CD4-positive, CD25-positive, alpha-beta regulatory T cell (primary cell): ENCODE measurements around the gene IMP3. TPM values are rescaled to one million over a fixed set of nuclear protein-coding genes. Genes with fewer than 3 reads are reported as not detected.

ENCODE experiments used
- ATAC-seq, 2 donors: fragments of 150-1000 bp; cut with Tn5 transposase; one replicate each; pipeline ENCODE4 v1.10.0; 2021; ENCODE audit warnings: low read depth in 2 of 2, moderate number of reproducible peaks in 2 of 2, moderate library complexity in 1 of 2
- DNase-seq, 3 donors: peaks; one replicate each; pipeline versions ENCODE4 v3.0.0 to v3.0.0-alpha.2; 2012 to 2022; ENCODE audit warnings: mixed read lengths in 1 of 3
- H3K27ac ChIP-seq: one replicate; pipeline ENCODE4 v1.7.0; 2013; ENCODE audit warnings: mild to moderate bottlenecking, low read length; ENCODE audit not compliant: insufficient read depth, poor library complexity, severe bottlenecking
- H3K27me3 ChIP-seq: one replicate; pipeline ENCODE4 v1.7.0; 2013; ENCODE audit warnings: low read length; ENCODE audit not compliant: control insufficient read depth, insufficient read depth
- H3K36me3 ChIP-seq: one replicate; pipeline ENCODE4 v1.7.0; 2013; ENCODE audit warnings: mild to moderate bottlenecking, low read length, moderate library complexity; ENCODE audit not compliant: control insufficient read depth, insufficient read depth
- H3K4me1 ChIP-seq: 2 replicates; pipeline ENCODE4 v1.7.0; 2013; ENCODE audit warnings: mild to moderate bottlenecking, low read length; ENCODE audit not compliant: insufficient read depth, control insufficient read depth, poor library complexity, severe bottlenecking
- H3K4me3 ChIP-seq: one replicate; pipeline ENCODE4 v1.7.0; 2013; ENCODE audit warnings: low read depth, mild to moderate bottlenecking, low read length, moderate library complexity
- H3K9me3 ChIP-seq, 2 experiments: 1 replicate in 1 of 2; 2 replicates in 1 of 2; pipeline ENCODE4 v1.7.0; 2013; ENCODE audit warnings: low read length in 2 of 2, mild to moderate bottlenecking in 1 of 2, moderate library complexity in 1 of 2; ENCODE audit not compliant: control insufficient read depth in 2 of 2
- H3K27ac Mint-ChIP-seq, 3 donors: one replicate each; pipeline ENCODE4 v1.8.0; 2020 to 2022; ENCODE audit warnings: mild to moderate bottlenecking in 3 of 3, mixed read lengths in 3 of 3, moderate library complexity in 2 of 3
- H3K27me3 Mint-ChIP-seq: one replicate; pipeline ENCODE4 v1.8.0; 2022; ENCODE audit warnings: mild to moderate bottlenecking, mixed read lengths
- H3K36me3 Mint-ChIP-seq: one replicate; pipeline ENCODE4 v1.8.0; 2020; ENCODE audit warnings: mixed read lengths
- H3K4me1 Mint-ChIP-seq, 4 donors: one replicate each; pipeline ENCODE4 v1.8.0; 2020 to 2022; ENCODE audit warnings: mixed read lengths in 4 of 4, mild to moderate bottlenecking in 1 of 4
- H3K4me3 Mint-ChIP-seq, 4 donors: one replicate each; pipeline ENCODE4 v1.8.0; 2020 to 2022; ENCODE audit warnings: mild to moderate bottlenecking in 4 of 4, mixed read lengths in 4 of 4, moderate library complexity in 3 of 4
- H3K9me3 Mint-ChIP-seq, 7 donors: one replicate each; pipeline ENCODE4 v1.8.0; 2020 to 2022; ENCODE audit warnings: mixed read lengths in 7 of 7, mild to moderate bottlenecking in 3 of 7, moderate library complexity in 2 of 7
- polyA plus RNA-seq, 4 donors: library from polyadenylated mRNA; unstranded; fragments of 300-500 nt; fragmentation: Illumina TruSeq; gene quantifications; one replicate each; pipeline ENCODE4 v1.2.3, GENCODE V29; 2021
- total RNA-seq: library from RNA; stranded (reverse); gene quantifications from one replicate; pipeline ENCODE4 v1.2.3, GENCODE V29; 2022

Gene IMP3
- total and polyA plus RNA-seq, 5 donors from 2014 or later: 40.5 to 303 (median 274) TPM

GRCh38 chr15:75620058-75620820, 19.8 kb downstream of the IMP3 start:
- Histone ChIP-seq H3K4me1 (peaks cover 9% of the 10 kb centered on the region), H3K27ac (no peak overlapping the region), H3K9me3 (no peaks in the 10 kb centered on the region), H3K36me3 (peaks cover 35% of the 10 kb centered on the region), H3K27me3 (no peaks in the 10 kb centered on the region), H3K4me3 (no peak overlapping the region)
- Mint-ChIP-seq H3K4me1 (peaks cover 7 to 34% (median 23%) of the 10 kb centered on the region in 4 donors), H3K27ac (peak overlapping the region; percentile 22 to 69 (median 40)), H3K27me3 (no peaks in the 10 kb centered on the region), H3K4me3 (peak overlapping the region in 1 of 4 donors; percentile 1), H3K36me3 (peaks cover 27% of the 10 kb centered on the region), H3K9me3 (no peaks in the 10 kb centered on the region)
- ATAC-seq (no peak), DNase-seq (no peak)

GRCh38 chr15:75616766-75617165, 23.3 kb downstream of the IMP3 start:
- Histone ChIP-seq H3K27ac (no peak overlapping the region), H3K4me3 (no peak overlapping the region), H3K27me3 (no peaks in the 10 kb centered on the region), H3K36me3 (peaks cover 60% of the 10 kb centered on the region), H3K4me1 (peaks cover 9% of the 10 kb centered on the region), H3K9me3 (no peaks in the 10 kb centered on the region)
- Mint-ChIP-seq H3K36me3 (peaks cover 48% of the 10 kb centered on the region), H3K27me3 (no peaks in the 10 kb centered on the region), H3K27ac (peak overlapping the region in 1 of 3 donors; percentile 44), H3K4me3 (no peak overlapping the region), H3K9me3 (no peaks in the 10 kb centered on the region), H3K4me1 (peaks cover 0 to 19% (median 18%) of the 10 kb centered on the region in 4 donors)
- DNase-seq: no peak
- no peak for ATAC-seq

GRCh38 chr15:75606711-75607699, 33.0 kb downstream of the IMP3 start:
- H3K36me3 ChIP-seq: peaks cover 6% of the 10 kb centered on the region
- peaks cover 34% of the 10 kb centered on the region for H3K36me3 Mint-ChIP-seq
- peaks cover 35% of the 10 kb centered on the region for H3K4me1 ChIP-seq
- peak overlapping the region; percentile 63 for H3K4me3 ChIP-seq
- H3K27ac Mint-ChIP-seq: peak overlapping the region; percentile 96
- DNase-seq: peak in 2 of 3 donors; percentile 39 to 83
- H3K4me3 Mint-ChIP-seq: peak overlapping the region; percentile 18 to 81 (median 69)
- no peaks in the 10 kb centered on the region for H3K27me3 Mint-ChIP-seq
- no peaks in the 10 kb centered on the region for H3K9me3 ChIP-seq
- peaks cover 5 to 44% (median 29%) of the 10 kb centered on the region in 4 donors for H3K4me1 Mint-ChIP-seq
- no peaks in the 10 kb centered on the region for H3K27me3 ChIP-seq
- no peaks in the 10 kb centered on the region for H3K9me3 Mint-ChIP-seq
- peak; percentile 74 to 76 for ATAC-seq
- peak overlapping the region; percentile 73 for H3K27ac ChIP-seq

- Mint-ChIP-seq H3K4me1 (peaks cover 5 to 44% (median 33%) of the 10 kb centered on the region in 4 donors), H3K9me3 (no peaks in the 10 kb centered on the region), H3K4me3 (peak overlapping the region; percentile 18 to 81 (median 69)), H3K27me3 (no peaks in the 10 kb centered on the region), H3K36me3 (peaks cover 34% of the 10 kb centered on the region), H3K27ac (peak overlapping the region; percentile 96)
- no peak for DNase-seq
- Histone ChIP-seq H3K27me3 (no peaks in the 10 kb centered on the region), H3K27ac (peak overlapping the region; percentile 73), H3K4me3 (peak overlapping the region; percentile 63), H3K9me3 (no peaks in the 10 kb centered on the region), H3K4me1 (peaks cover 35% of the 10 kb centered on the region), H3K36me3 (peaks cover 9% of the 10 kb centered on the region)
- no peak for ATAC-seq
These were observed 34.0 kb downstream of the IMP3 start for GRCh38 chr15:75606026-75606425.

- DNase-seq: no peak
- H3K4me1 ChIP-seq: peaks cover 19% of the 10 kb centered on the region
- Mint-ChIP-seq H3K27ac (no peak overlapping the region), H3K4me1 (peaks cover 10 to 34% (median 26%) of the 10 kb centered on the region in 4 donors), H3K4me3 (no peak overlapping the region), H3K9me3 (no peaks in the 10 kb centered on the region), H3K36me3 (peaks cover 30% of the 10 kb centered on the region), H3K27me3 (no peaks in the 10 kb centered on the region)
- H3K27me3 ChIP-seq: no peaks in the 10 kb centered on the region
- peaks cover 36% of the 10 kb centered on the region for H3K36me3 ChIP-seq
- H3K27ac ChIP-seq: no peak overlapping the region
- H3K4me3 ChIP-seq: no peak overlapping the region
- no peaks in the 10 kb centered on the region for H3K9me3 ChIP-seq
- no peak for ATAC-seq
These were observed 40.6 kb downstream of the IMP3 start for GRCh38 chr15:75599401-75599800.

- H3K36me3 Mint-ChIP-seq: peaks cover 32% of the 10 kb centered on the region
- H3K27ac Mint-ChIP-seq: peak overlapping the region; percentile 86 to 92 (median 87)
- Histone ChIP-seq H3K27me3 (no peaks in the 10 kb centered on the region), H3K4me1 (peaks cover 19% of the 10 kb centered on the region), H3K9me3 (no peaks in the 10 kb centered on the region), H3K27ac (peak overlapping the region; percentile 35), H3K4me3 (peak overlapping the region; percentile 18), H3K36me3 (peaks cover 36% of the 10 kb centered on the region)
- DNase-seq (no peak), ATAC-seq (no peak)
- H3K9me3 Mint-ChIP-seq: no peaks in the 10 kb centered on the region
- no peaks in the 10 kb centered on the region for H3K27me3 Mint-ChIP-seq
- peaks cover 10 to 34% (median 26%) of the 10 kb centered on the region in 4 donors for H3K4me1 Mint-ChIP-seq
- peak overlapping the region in 1 of 4 donors; percentile 4 for H3K4me3 Mint-ChIP-seq
These were observed 41.7 kb downstream of the IMP3 start for GRCh38 chr15:75598361-75598760.

GRCh38 chr15:75597667-75598341, 42.2 kb downstream of the IMP3 start:
- Mint-ChIP-seq H3K4me3 (peak overlapping the region; percentile 5 to 42 (median 12)), H3K4me1 (peaks cover 10 to 34% (median 26%) of the 10 kb centered on the region in 4 donors), H3K36me3 (peaks cover 32% of the 10 kb centered on the region), H3K27me3 (no peaks in the 10 kb centered on the region), H3K9me3 (no peaks in the 10 kb centered on the region), H3K27ac (peak overlapping the region; percentile 75 to 95 (median 86))
- H3K36me3 ChIP-seq: peaks cover 36% of the 10 kb centered on the region
- peak overlapping the region; percentile 18 for H3K4me3 ChIP-seq
- peak overlapping the region; percentile 35 for H3K27ac ChIP-seq
- peak in 2 of 3 donors; percentile 31 to 94 for DNase-seq
- peaks cover 19% of the 10 kb centered on the region for H3K4me1 ChIP-seq
- ATAC-seq: peak; percentile 73
- H3K9me3 ChIP-seq: no peaks in the 10 kb centered on the region
- H3K27me3 ChIP-seq: no peaks in the 10 kb centered on the region
